ENCODE measurements around the gene DNAJC5. TPM values are rescaled to one million over a fixed set of nuclear protein-coding genes. Genes with fewer than 3 reads are reported as not detected.

DNAJC5 gene
- total and polyA plus RNA-seq, 2 of the 8 experiments (the other 6 are each of a cell fraction or from before 2014, with no cell fraction given), result 19.2 to 31.2 TPM

DNA sequence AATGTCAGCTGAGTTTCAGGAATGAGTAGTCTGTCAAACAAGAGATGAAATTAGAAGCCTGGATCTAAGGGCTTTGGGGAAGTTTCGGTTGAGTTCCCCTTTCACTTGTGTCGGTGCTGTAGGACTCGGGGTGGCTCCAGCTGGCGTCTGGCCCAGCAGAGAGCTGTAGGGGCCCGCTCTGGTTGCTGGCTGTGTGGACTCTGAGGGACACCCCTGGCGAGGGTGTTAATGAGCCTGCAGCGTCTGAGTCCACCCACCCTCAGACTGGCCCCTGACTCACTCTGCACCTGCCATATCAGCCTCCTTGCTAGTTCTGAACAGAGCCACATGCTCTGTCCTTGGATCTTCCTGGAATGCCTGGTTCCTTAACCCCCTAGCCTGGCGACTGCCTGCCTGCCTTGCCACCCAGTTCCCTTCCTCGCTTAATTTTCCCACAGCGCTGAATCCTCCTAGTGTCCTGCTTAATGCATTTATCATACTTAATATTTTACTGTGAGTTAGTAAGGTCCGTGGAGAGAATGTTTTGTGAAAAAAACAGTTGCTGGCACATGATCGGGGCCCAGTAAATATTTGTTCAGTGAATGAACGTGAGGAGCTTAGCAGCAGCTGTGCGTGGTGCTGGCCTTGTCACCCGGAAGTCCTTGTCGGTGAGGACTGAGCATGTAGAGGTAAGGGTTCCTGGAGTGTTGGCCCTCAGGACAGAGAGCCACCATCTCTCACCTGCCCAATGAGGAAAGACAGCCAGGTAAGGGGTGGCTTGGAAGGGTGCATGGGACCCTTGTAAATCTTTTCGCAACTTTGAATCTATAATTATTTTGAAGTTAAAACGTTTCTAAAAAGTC is 1.6 kb downstream of the DNAJC5 start:
- Histone ChIP-seq H3K4me2 (ENCODE audit: insufficient read depth in 1 of 2, low read depth in 2 of 2, low read length in 2 of 2) (peak overlapping the region; percentile 33 to 68), H3K9me3 (ENCODE audit: insufficient read depth in 2 of 2, low read depth in 1 of 2, low read length in 1 of 2) (no peaks in the 10 kb centered on the region), H3K4me3 (ENCODE audit: extremely low read depth in 1 of 4, insufficient read depth in 2 of 4, low read depth in 3 of 4, low read length in 4 of 4) (peak overlapping the region; percentile 11 to 85 (median 56); a peak in 5 of 8 replicates), H3K79me1 (ENCODE audit: low read depth, low read length) (peaks cover 18% of the 10 kb centered on the region; the same call in 1 of the 2 replicates), H2BK15ac (ENCODE audit: low read length) (no peak overlapping the region), H2BK5ac (ENCODE audit: low read depth, low read length) (no peak overlapping the region), H2BK12ac (ENCODE audit: low read depth, low read length) (no peak overlapping the region), H2BK120ac (replicated peaks; ENCODE audit: low read depth, low read length) (no peak overlapping the region), H4K5ac (ENCODE audit: insufficient read length, low read depth, low read length) (no peak overlapping the region), H4K20me1 (replicated peaks in 1 of 2; ENCODE audit: control insufficient read depth in 1 of 2, insufficient read depth in 2 of 2, low read length in 2 of 2) (peaks cover 6 to 15% of the 10 kb centered on the region in 2 experiments), H3K79me2 (ENCODE audit: control insufficient read depth in 1 of 2, insufficient read depth in 2 of 2, low read length in 2 of 2) (peaks cover 3 to 46% of the 10 kb centered on the region in 2 experiments; a peak in 2 of 4 replicates), H4K8ac (ENCODE audit: extremely low read depth, insufficient read depth, low read length) (no peak overlapping the region), H3K23ac (ENCODE audit: insufficient read length) (no peak overlapping the region), H4K91ac (replicated peaks; ENCODE audit: insufficient read length, low read length) (no peak overlapping the region), H2AFZ (ENCODE audit: low read length) (no peak overlapping the region), H3K9ac (replicated peaks in 1 of 4; ENCODE audit: extremely low read depth in 1 of 4, low read depth in 3 of 4, low read length in 3 of 4) (no peak overlapping the region; a peak in 1 of 7 replicates), H3K4ac (replicated peaks; ENCODE audit: insufficient read length, low read depth, low read length) (no peak overlapping the region), H2AK5ac (ENCODE audit: low read depth, low read length) (no peak overlapping the region), H3K56ac (replicated peaks; ENCODE audit: insufficient read length, low read depth, low read length) (no peak overlapping the region), H3K14ac (ENCODE audit: insufficient read length) (no peak overlapping the region), H3K4me1 (replicated peaks in 1 of 4; ENCODE audit: control insufficient read depth in 3 of 4, insufficient read depth in 4 of 4, low read length in 3 of 4) (peaks cover 0 to 6% (median 4%) of the 10 kb centered on the region in 4 experiments; a peak in 4 of 7 replicates), H3K23me2 (ENCODE audit: low read depth, low read length) (peaks cover 3% of the 10 kb centered on the region; the same call in 1 of the 2 replicates), H3K18ac (ENCODE audit: extremely low read depth, low read length) (no peak overlapping the region), H3K27ac (ENCODE audit: low read depth, low read length) (no peak overlapping the region), H2BK20ac (ENCODE audit: low read length) (no peak overlapping the region), H3K36me3 (ENCODE audit: control insufficient read depth in 2 of 4, insufficient read depth in 4 of 4, low read length in 3 of 4) (peaks cover 0 to under 1% (median 0%) of the 10 kb centered on the region in 4 experiments; a peak in 1 of 8 replicates), H3K27me3 (replicated peaks in 1 of 4; ENCODE audit: control insufficient read depth in 3 of 4, extremely low read depth in 1 of 4, insufficient read depth in 3 of 4, low read length in 3 of 4) (no peaks in the 10 kb centered on the region)
- TF ChIP-seq YY1 (IDR thresholded peaks at IDR 0.05; ENCODE audit: low read depth, low read length) (no peak), SIRT6 (IDR thresholded peaks at IDR 0.05; ENCODE audit: low read length) (no peak), POLR2AphosphoS5 (IDR thresholded peaks at IDR 0.05; ENCODE audit: low read depth, low read length) (no peak)
- FAIRE-seq (no peak), DNase-seq (ENCODE audit: low read depth in 1 of 2, low spot score in 2 of 2) (no peak)
- 73% methylated on average over 18 of the region's 18 CpGs; no CpG with 5 or more reads in 1 of the 2 experiments for WGBS, 2 experiments (ENCODE audit: extremely low coverage in 1 of 2, insufficient coverage in 1 of 2, insufficient read length in 1 of 2, insufficient replicate concordance in 2 of 2, low coverage in 1 of 2, low lambda C conversion rate in 2 of 2, missing lambda C conversion rate in 1 of 2)
- POLR2A ChIA-PET (ENCODE audit: partially characterized antibody), result interaction anchor here (1.2 to 4.4 kb wide), 3 partner anchors 28 to 84 kb away, joined by 3 to 23 read pairs (median 3); partner anchors contain the start of gene TPD52L2
- CTCF ChIA-PET (ENCODE audit: partially characterized antibody), result interaction anchor here (0.6 to 4.5 kb wide), 8 partner anchors 10 to 141 kb away, joined by 3 to 12 read pairs (median 8); partner anchors contain the start of gene UCKL1

Measured in H1 (cell line).